NCI-H524 (cell line): ENCODE results near the gene TRIM31.

Experiments
- DNase-seq, 2 experiments: peaks; one replicate each; lab custom pipeline; 2025; lab: John Stamatoyannopoulos, UW

Gene TRIM31

GRCh38 chr6:30113003-30113759 lies at the start of gene TRIM31:
Gene TRIM31 (minus strand): TSS chr6:30113090. CDS start chr6:30112805, 285 bp downstream.
- DNase-seq: no peak

GRCh38 chr6:30162265-30163089 lies 49.6 kb upstream of the TRIM31 start:
- DNase-seq: no peak

GRCh38 chr6:30160785-30161531 lies 48.1 kb upstream of the TRIM31 start, which contains the start of gene TRIM10:
Gene TRIM10 (minus strand): TSS chr6:30161211. CDS start chr6:30160858, 353 bp downstream.
- DNase-seq: no peak

GRCh38 chr6:30160008-30160784 lies 47.3 kb upstream of the TRIM31 start:
- DNase-seq: no peak

- DNase-seq: no peak
Observed at GRCh38 chr6:30158475-30159040, 45.7 kb upstream of the TRIM31 start.

- no peak for DNase-seq
Observed at GRCh38 chr6:30157999-30158398, 45.1 kb upstream of the TRIM31 start.

- no peak for DNase-seq
Observed at GRCh38 chr6:30157581-30157980, 44.7 kb upstream of the TRIM31 start.

- DNase-seq: no peak
Observed at GRCh38 chr6:30156774-30157173, 43.9 kb upstream of the TRIM31 start.

GRCh38 chr6:30156262-30156599 lies 43.3 kb upstream of the TRIM31 start:
- DNase-seq: no peak

- DNase-seq: no peak
Observed at GRCh38 chr6:30155520-30156261, 42.8 kb upstream of the TRIM31 start.

- DNase-seq: no peak
Observed at GRCh38 chr6:30154709-30155519, 42.0 kb upstream of the TRIM31 start.

GRCh38 chr6:30154061-30154460 lies 41.2 kb upstream of the TRIM31 start:
- no peak for DNase-seq

- no peak for DNase-seq
Observed at GRCh38 chr6:30152910-30153610, 40.2 kb upstream of the TRIM31 start.

- no peak for DNase-seq
Observed at GRCh38 chr6:30152016-30152673, 39.3 kb upstream of the TRIM31 start.

GRCh38 chr6:30151580-30151979 lies 38.7 kb upstream of the TRIM31 start:
- no peak for DNase-seq

GRCh38 chr6:30150671-30151395 lies 37.9 kb upstream of the TRIM31 start:
- no peak for DNase-seq

GRCh38 chr6:30149858-30150550 lies 37.1 kb upstream of the TRIM31 start:
- DNase-seq: no peak
